ENCODE data around the gene BRD3. TPM values are rescaled to one million over a fixed set of nuclear protein-coding genes. Genes with fewer than 3 reads are reported as not detected.
A peak's percentile ranks its signal among the peaks of the same experiment; 100 is the strongest.

The BRD3 gene
- polyA plus RNA-seq, 1 donor (not counting 4 experiments of a cell fraction or from before 2014, with no cell fraction given), result 3.3 TPM

DNA sequence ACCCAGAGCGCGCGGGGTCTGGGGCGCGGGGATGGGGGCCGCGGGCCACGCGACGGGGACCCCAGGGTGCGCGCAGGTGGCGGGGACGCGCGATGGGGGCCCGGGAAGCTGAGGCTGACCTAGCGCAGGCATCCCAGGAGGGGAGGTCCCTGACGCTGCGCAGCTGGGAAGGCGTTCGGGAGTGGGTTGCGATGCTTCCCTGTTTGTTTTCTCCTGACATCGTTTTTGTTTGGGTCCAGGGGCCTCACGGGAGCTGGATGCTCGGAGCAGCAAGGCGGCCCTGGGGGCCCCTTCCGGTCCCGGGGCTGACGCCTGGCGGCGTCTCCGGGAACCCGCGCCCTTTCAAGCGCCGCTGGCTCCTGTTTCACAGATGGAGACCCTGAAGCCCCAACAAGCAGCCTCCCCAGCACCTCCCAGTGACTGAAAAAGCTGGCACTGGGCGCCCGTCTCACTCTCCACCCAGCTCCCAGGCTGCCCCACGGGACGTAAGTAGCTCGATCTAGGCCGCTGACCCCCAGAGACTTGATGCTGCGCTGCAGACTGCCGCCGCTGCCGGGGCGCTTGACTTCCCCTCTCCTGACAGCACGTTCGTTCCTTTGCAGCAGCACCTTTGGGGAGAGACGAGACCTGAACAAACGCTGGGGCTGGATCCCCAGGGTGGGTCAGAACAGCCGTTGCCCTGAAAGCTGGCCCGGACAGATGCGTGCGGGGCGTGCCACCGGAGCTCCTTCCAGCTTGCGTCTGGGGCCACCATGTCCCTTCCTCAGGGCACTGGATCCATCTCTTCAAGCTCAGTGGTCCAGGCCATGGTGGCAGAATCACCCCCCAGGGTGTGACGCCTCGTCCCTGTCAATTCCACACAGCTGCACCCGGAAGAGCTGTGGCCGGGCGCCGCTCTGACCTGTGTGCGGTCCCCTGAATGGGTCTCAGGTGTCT lies 42.0 kb downstream of the BRD3 start:
- dilution Hi-C loops (cut with MboI; ENCODE audit: extremely low pct_ligation_motif_present, low sequenced_read_pairs), result no loop called here
- Histone ChIP-seq H3K4me1 (ENCODE audit: control insufficient read depth, extremely low read depth, insufficient read depth, low read length) (peaks cover 3% of the 10 kb centered on the region), H3K36me3 (ENCODE audit: control insufficient read depth in 2 of 2, extremely low read depth in 1 of 2, insufficient read depth in 2 of 2, low read length in 2 of 2) (peaks cover 0 to 5% of the 10 kb centered on the region in 2 experiments), H3K9me3 (ENCODE audit: control insufficient read depth, low read depth, low read length) (no peaks in the 10 kb centered on the region), H3K79me2 (ENCODE audit: control insufficient read depth, insufficient read depth, low read length) (no peaks in the 10 kb centered on the region), H2AFZ (ENCODE audit: control insufficient read depth, low read length) (peak overlapping the region; percentile 50), H3K9ac (ENCODE audit: control insufficient read depth, extremely low read depth, insufficient read depth, low read length) (peak overlapping the region; percentile 61), H4K20me1 (ENCODE audit: control insufficient read depth, extremely low read depth, insufficient read depth, low read length) (no peaks in the 10 kb centered on the region), H3K4me3 (ENCODE audit: control insufficient read depth in 2 of 3, extremely low read depth in 1 of 3, insufficient read depth in 2 of 3, low read depth in 1 of 3, low read length in 3 of 3) (peak overlapping the region; percentile 61 to 67 (median 62)), H3K27me3 (ENCODE audit: control insufficient read depth, extremely low read depth, insufficient read depth, low read length) (no peaks in the 10 kb centered on the region), H3K27ac (ENCODE audit: control insufficient read depth, insufficient read depth, low read length) (no peak overlapping the region), H3K9me1 (ENCODE audit: control insufficient read depth, extremely low read depth, insufficient read depth, low read length) (no peaks in the 10 kb centered on the region), H3K4me2 (ENCODE audit: control insufficient read depth, extremely low read depth, insufficient read depth, low read depth, low read length) (peak overlapping the region; percentile 72)
- DNase-seq (ENCODE audit: low read depth, low spot score) (no peak), FAIRE-seq (no peak)
- TF ChIP-seq, protein P1, sequence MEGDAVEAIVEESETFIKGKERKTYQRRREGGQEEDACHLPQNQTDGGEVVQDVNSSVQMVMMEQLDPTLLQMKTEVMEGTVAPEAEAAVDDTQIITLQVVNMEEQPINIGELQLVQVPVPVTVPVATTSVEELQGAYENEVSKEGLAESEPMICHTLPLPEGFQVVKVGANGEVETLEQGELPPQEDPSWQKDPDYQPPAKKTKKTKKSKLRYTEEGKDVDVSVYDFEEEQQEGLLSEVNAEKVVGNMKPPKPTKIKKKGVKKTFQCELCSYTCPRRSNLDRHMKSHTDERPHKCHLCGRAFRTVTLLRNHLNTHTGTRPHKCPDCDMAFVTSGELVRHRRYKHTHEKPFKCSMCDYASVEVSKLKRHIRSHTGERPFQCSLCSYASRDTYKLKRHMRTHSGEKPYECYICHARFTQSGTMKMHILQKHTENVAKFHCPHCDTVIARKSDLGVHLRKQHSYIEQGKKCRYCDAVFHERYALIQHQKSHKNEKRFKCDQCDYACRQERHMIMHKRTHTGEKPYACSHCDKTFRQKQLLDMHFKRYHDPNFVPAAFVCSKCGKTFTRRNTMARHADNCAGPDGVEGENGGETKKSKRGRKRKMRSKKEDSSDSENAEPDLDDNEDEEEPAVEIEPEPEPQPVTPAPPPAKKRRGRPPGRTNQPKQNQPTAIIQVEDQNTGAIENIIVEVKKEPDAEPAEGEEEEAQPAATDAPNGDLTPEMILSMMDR (optimal IDR thresholded peaks at IDR 0.05 in 1 of 3, IDR thresholded peaks at IDR 0.05 in 1 of 3, conservative IDR thresholded peaks at IDR 0.05 in 1 of 3; ENCODE audit: extremely low read depth in 1 of 3, insufficient read depth in 2 of 3, low read length in 3 of 3), result peak in 1 of 3 experiments; percentile 21
- no peak for TF ChIP-seq EZH2 (IDR thresholded peaks at IDR 0.05; ENCODE audit: low read length)

DNA sequence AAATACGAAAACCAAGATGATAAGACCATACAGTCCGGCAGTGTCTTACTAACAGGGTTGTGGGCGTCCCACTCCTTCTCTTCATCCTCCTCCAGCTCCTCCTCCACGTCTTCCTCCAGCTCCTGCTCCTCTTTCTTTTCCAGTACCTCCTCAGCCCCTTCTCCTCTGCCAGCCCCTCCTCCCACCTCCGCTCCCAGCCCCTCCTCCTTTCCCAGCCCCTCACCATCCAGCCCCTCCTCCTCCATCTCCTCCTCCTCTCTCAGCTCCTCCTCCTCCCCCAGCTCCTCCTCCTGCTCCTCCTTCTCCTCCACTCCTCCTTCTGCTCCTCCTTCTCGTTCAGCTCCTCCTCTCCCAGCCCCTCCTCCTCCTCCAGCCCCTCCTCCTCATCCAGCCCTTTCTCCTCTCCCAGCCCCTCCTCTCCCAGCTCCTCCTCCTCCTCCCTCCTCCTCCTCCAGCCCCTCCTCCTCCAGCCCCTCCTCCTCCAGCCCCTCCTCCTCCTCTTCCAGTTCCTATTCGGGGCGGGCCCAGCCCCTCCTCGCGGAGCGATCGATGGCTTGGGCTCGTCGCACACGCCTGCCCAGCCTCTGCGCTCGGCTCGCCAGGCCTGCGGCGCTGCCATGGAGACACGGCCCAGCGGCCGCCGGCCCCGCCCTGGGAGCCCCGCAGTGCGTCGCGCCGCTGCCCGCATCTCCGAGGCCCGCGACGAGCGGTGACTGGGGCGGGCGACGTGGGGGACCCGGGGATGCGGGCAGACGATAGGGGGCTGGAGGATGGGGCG lies 42.8 kb downstream of the BRD3 start, which contains the start of gene BRD3OS:
Gene BRD3OS, plus strand, starts transcription at position 654 of the 778 bp plus-strand sequence. CDS start 1,267 bp downstream, outside the sequence.
- Histone ChIP-seq H3K9ac (ENCODE audit: control insufficient read depth, extremely low read depth, insufficient read depth, low read length) (peak within 1 kb of the TSS; percentile 61), H3K9me3 (ENCODE audit: control insufficient read depth, low read depth, low read length) (no peaks in the 10 kb centered on the region), H3K4me2 (ENCODE audit: control insufficient read depth, extremely low read depth, insufficient read depth, low read depth, low read length) (peak within 1 kb of the TSS; percentile 72), H3K9me1 (ENCODE audit: control insufficient read depth, extremely low read depth, insufficient read depth, low read length) (no peaks in the 10 kb centered on the region), H3K27ac (ENCODE audit: control insufficient read depth, insufficient read depth, low read length) (no peak within 1 kb of the TSS), H2AFZ (ENCODE audit: control insufficient read depth, low read length) (peak within 1 kb of the TSS; percentile 82), H3K27me3 (ENCODE audit: control insufficient read depth, extremely low read depth, insufficient read depth, low read length) (no peaks in the 10 kb centered on the region), H3K79me2 (ENCODE audit: control insufficient read depth, insufficient read depth, low read length) (no peaks in the 10 kb centered on the region), H3K36me3 (ENCODE audit: control insufficient read depth in 2 of 2, extremely low read depth in 1 of 2, insufficient read depth in 2 of 2, low read length in 2 of 2) (peaks cover 0 to 3% of the 10 kb centered on the region in 2 experiments), H4K20me1 (ENCODE audit: control insufficient read depth, extremely low read depth, insufficient read depth, low read length) (no peaks in the 10 kb centered on the region), H3K4me1 (ENCODE audit: control insufficient read depth, extremely low read depth, insufficient read depth, low read length) (peaks cover 3% of the 10 kb centered on the region), H3K4me3 (ENCODE audit: control insufficient read depth in 2 of 3, extremely low read depth in 1 of 3, insufficient read depth in 2 of 3, low read depth in 1 of 3, low read length in 3 of 3) (peak within 1 kb of the TSS; percentile 61 to 67 (median 62))
- DNase-seq (ENCODE audit: low read depth, low spot score) (peak; percentile 99), FAIRE-seq (peak; percentile 86)
- dilution Hi-C loops (cut with MboI; ENCODE audit: extremely low pct_ligation_motif_present, low sequenced_read_pairs), result no loop called here
- TF ChIP-seq EZH2 (IDR thresholded peaks at IDR 0.05; ENCODE audit: low read length), result no peak
- TF ChIP-seq, protein P1 (optimal IDR thresholded peaks at IDR 0.05 in 1 of 3, IDR thresholded peaks at IDR 0.05 in 1 of 3, conservative IDR thresholded peaks at IDR 0.05 in 1 of 3; ENCODE audit: extremely low read depth in 1 of 3, insufficient read depth in 2 of 3, low read length in 3 of 3), result no peak
